Body of pancreas (tissue), 4 donors: ENCODE measurements around the gene CTAG2. TPM values are rescaled to one million over a fixed set of nuclear protein-coding genes. Genes with fewer than 3 reads are reported as not detected.

ENCODE experiments used
- ATAC-seq: fragments of 150-250 bp; one replicate; pipeline ENCODE4 v1.9.1; 2016
- DNase-seq, 4 donors: peaks; one replicate each; pipeline ENCODE4 v3.0.0-alpha.2; 2019
- H3K27ac ChIP-seq, 4 donors: fragments of 200-600 bp; sonication (generic); 1 replicate in 3 of 4; 2 replicates in 1 of 4; pipeline versions ENCODE4 v1.5.1 to v1.6.1; 2016 to 2019; ENCODE audit warnings: mild to moderate bottlenecking in 1 of 4, mixed read lengths in 1 of 4, moderate library complexity in 1 of 4
- H3K27me3 ChIP-seq, 2 donors: fragments of 200-600 bp; sonication (generic); one replicate each; pipeline ENCODE4 v1.6.0; 2016; ENCODE audit warnings: mild to moderate bottlenecking in 1 of 2
- H3K36me3 ChIP-seq, 2 donors: fragments of 200-600 bp; sonication (generic); replicated peaks in 1 of 2; 2 replicates each; pipeline ENCODE4 v1.5.1; 2016; ENCODE audit warnings: low read depth in 2 of 2; ENCODE audit not compliant: insufficient read depth in 1 of 2
- H3K4me1 ChIP-seq: fragments of 200-600 bp; sonication (generic); one replicate; pipeline ENCODE4 v1.6.0; 2016
- H3K4me3 ChIP-seq, 2 donors: fragments of 200-600 bp; sonication (generic); 1 replicate in 1 of 2; 2 replicates in 1 of 2; pipeline ENCODE4 v1.5.1; 2016 to 2019
- H3K9me3 ChIP-seq, 3 donors: fragments of 200-600 bp; sonication (generic); 1 replicate in 2 of 3; 2 replicates in 1 of 3; pipeline ENCODE4 v1.5.1; 2016
- CTCF ChIP-seq, 7 experiments: fragments of 450-650 bp in 4 of 7; fragments of 200-600 bp in 3 of 7; sonication (generic) in 3 of 7; IDR thresholded peaks; one replicate each; pipeline ENCODE4 v1.5.1; 2016 to 2019; ENCODE audit warnings: antibody characterized with exemption in 7 of 7
- POLR2A ChIP-seq, 3 donors: fragments of 450-650 bp; IDR thresholded peaks; one replicate each; pipeline ENCODE4 v1.6.1; 2016; ENCODE audit warnings: antibody characterized with exemption in 3 of 3, mild to moderate bottlenecking in 2 of 3
- WGBS, 2 donors: methylation state at CpG; one replicate each; pipeline ENCODE4 v1.1.5; 2017; 5-methylcytosine and 5-hydroxymethylcytosine counted together
- intact Hi-C: fragments of 100-400 bp; cut with DNase I; formaldehyde crosslinking; loops from one replicate; pipeline ENCODE4 v1.15.1; 2023
- total RNA-seq, 2 donors: library from RNA; depleted of rRNA; stranded (reverse); fragments of >200 nt; gene quantifications; one replicate each; pipeline ENCODE4 v1.1.0, GENCODE V29; 2016

The CTAG2 gene
- total RNA-seq, 2 donors from 2014 or later, result not detected

DNA sequence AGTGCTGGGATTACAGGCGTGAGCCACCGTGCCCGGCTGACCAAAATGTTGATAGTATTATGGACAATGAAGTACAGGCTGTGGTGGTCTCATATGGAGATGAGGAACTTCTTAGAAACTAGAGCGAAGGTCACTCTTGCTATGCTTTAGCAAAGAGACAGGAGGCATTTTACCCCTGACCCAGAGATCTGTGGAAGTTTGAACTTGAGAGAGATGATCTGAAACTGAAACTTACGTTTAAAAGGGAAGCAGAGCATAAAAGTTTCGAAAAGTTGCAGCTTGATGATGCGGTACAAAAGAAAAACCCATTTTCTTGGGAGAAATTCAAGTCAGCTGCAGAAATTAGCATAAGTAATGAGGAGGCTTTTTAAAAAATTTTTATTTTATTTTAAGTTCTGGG is 8.5 kb upstream of the CTAG2 start:
- no peak overlapping the region for H3K4me3 ChIP-seq
- 66 to 76% methylated on average over 4 to 7 of the region's 7 CpGs for WGBS, 2 donors
- ATAC-seq, result no peak
- no peaks in the 10 kb centered on the region for H3K36me3 ChIP-seq
- TF ChIP-seq CTCF (IDR thresholded peaks at IDR 0.05), result no peak
- TF ChIP-seq POLR2A (IDR thresholded peaks at IDR 0.05), result no peak
- H3K27me3 ChIP-seq, result no peaks in the 10 kb centered on the region
- no peak overlapping the region for H3K27ac ChIP-seq
- no peaks in the 10 kb centered on the region for H3K4me1 ChIP-seq
- DNase-seq, result no peak
- intact Hi-C loops, result no loop called here
- no peaks in the 10 kb centered on the region for H3K9me3 ChIP-seq

- ATAC-seq (no peak), DNase-seq (no peak)
- 64 to 65% methylated on average over 4 of the region's 4 CpGs for WGBS, 2 donors
- no peaks in the 10 kb centered on the region for H3K36me3 ChIP-seq
- no peaks in the 10 kb centered on the region for H3K9me3 ChIP-seq
- no peak overlapping the region for H3K4me3 ChIP-seq
- intact Hi-C loops, result no loop called here
- H3K27ac ChIP-seq, result no peak overlapping the region
- H3K4me1 ChIP-seq, result no peaks in the 10 kb centered on the region
- TF ChIP-seq CTCF (IDR thresholded peaks at IDR 0.05), result no peak
- TF ChIP-seq POLR2A (IDR thresholded peaks at IDR 0.05), result no peak
- H3K27me3 ChIP-seq, result no peaks in the 10 kb centered on the region
Observed at GRCh38 chrX:154661170-154661569, 7.8 kb upstream of the CTAG2 start.

- Histone ChIP-seq H3K4me3 (no peak overlapping the region), H3K27ac (no peak overlapping the region), H3K4me1 (no peaks in the 10 kb centered on the region), H3K9me3 (no peaks in the 10 kb centered on the region), H3K27me3 (no peaks in the 10 kb centered on the region), H3K36me3 (no peaks in the 10 kb centered on the region)
- intact Hi-C loops, result no loop called here
- WGBS, 2 donors, result 70 to 88% methylated on average over 3 to 5 of the region's 6 CpGs
- ATAC-seq, result no peak
- no peak for TF ChIP-seq POLR2A (IDR thresholded peaks at IDR 0.05)
- TF ChIP-seq CTCF (IDR thresholded peaks at IDR 0.05), result no peak
- no peak for DNase-seq
Observed at GRCh38 chrX:154660541-154660940, 7.2 kb upstream of the CTAG2 start.

DNA sequence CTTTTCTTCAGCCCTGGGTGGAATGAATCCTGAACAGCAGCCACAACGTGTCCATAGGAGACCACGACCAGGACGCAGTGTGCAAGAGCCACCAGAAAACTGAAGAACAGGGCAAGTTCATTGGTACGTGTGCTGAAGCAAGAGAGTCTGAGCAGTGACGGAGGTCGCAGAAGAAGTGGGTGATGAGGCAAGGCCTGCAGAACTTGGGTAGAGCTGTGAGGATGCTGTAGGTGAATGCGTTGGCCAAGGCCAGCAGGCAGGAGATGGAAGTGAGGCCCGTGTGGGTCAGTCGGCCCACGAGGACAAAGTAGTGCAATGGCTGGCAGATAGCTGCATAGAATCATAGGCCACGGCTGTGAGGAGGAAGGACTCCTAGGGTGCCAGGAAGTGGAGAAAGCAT is 5.6 kb upstream of the CTAG2 start:
- no peaks in the 10 kb centered on the region for H3K36me3 ChIP-seq
- intact Hi-C loops, result no loop called here
- no peak for DNase-seq
- no peak overlapping the region for H3K4me3 ChIP-seq
- no peak for ATAC-seq
- H3K27ac ChIP-seq, result no peak overlapping the region
- TF ChIP-seq CTCF (IDR thresholded peaks at IDR 0.05) (no peak), POLR2A (IDR thresholded peaks at IDR 0.05) (no peak)
- 56 to 86% methylated on average over 9 to 11 of the region's 11 CpGs for WGBS, 2 donors
- no peaks in the 10 kb centered on the region for H3K27me3 ChIP-seq
- H3K9me3 ChIP-seq, result no peaks in the 10 kb centered on the region
- H3K4me1 ChIP-seq, result no peaks in the 10 kb centered on the region

DNA sequence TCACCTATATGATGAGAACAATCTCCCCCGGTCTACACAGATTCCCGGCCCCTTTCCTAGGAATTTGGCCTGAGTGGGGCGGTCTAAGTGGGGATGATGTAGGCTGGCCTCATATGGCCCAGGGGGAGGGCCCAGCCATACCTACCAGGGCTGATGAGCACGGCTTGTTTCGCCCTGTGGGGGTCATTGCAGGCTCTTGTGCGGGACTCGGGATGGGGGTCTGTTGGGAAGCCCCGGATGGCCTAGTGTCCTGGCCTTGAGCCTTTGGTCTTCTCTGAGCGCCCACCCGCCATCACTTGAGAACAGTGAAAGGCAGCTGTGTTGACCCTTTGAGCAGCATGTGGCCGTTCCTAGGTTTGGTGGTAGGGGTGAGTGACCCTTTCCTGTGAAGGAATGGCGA is 4.8 kb upstream of the CTAG2 start:
- DNase-seq (no peak), ATAC-seq (no peak)
- Histone ChIP-seq H3K4me3 (no peak overlapping the region), H3K4me1 (no peaks in the 10 kb centered on the region), H3K27ac (no peak overlapping the region), H3K27me3 (no peaks in the 10 kb centered on the region), H3K36me3 (no peaks in the 10 kb centered on the region), H3K9me3 (no peaks in the 10 kb centered on the region)
- intact Hi-C loops, result no loop called here
- TF ChIP-seq CTCF (IDR thresholded peaks at IDR 0.05) (no peak), POLR2A (IDR thresholded peaks at IDR 0.05) (no peak)
- 83 to 92% methylated on average over 5 to 12 of the region's 12 CpGs for WGBS, 2 donors
